ENCODE measurements around the gene TUBB4B.

The TUBB4B gene

DNA sequence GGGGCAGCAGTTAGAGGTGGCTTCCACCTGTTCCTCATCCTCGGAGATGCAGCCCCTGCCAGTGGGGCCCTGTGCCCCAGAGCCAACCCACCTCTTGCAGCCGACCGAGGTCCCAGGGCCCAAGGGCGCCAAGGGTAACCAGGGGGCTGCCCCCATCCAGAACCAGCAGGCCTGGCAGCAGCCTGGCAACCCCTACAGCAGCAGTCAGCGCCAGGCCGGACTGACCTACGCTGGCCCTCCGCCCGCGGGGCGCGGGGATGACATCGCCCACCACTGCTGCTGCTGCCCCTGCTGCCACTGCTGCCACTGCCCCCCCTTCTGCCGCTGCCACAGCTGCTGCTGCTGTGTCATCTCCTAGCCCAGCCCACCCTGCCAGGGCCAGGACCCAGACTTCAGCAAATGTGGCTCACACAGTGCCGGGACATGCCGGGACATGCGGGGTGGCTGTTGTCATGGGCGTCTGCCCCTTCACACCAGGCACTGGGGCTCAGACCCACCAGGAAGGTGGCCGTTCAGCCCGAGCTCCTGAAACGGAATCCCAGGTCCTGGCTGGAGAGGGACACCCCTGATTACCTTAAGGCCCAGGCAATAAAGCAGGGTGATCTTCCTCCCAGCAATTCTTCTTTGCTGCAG lies 15.3 kb upstream of the TUBB4B start:
- no peak for DNase-seq (ENCODE audit: low spot score)

DNA sequence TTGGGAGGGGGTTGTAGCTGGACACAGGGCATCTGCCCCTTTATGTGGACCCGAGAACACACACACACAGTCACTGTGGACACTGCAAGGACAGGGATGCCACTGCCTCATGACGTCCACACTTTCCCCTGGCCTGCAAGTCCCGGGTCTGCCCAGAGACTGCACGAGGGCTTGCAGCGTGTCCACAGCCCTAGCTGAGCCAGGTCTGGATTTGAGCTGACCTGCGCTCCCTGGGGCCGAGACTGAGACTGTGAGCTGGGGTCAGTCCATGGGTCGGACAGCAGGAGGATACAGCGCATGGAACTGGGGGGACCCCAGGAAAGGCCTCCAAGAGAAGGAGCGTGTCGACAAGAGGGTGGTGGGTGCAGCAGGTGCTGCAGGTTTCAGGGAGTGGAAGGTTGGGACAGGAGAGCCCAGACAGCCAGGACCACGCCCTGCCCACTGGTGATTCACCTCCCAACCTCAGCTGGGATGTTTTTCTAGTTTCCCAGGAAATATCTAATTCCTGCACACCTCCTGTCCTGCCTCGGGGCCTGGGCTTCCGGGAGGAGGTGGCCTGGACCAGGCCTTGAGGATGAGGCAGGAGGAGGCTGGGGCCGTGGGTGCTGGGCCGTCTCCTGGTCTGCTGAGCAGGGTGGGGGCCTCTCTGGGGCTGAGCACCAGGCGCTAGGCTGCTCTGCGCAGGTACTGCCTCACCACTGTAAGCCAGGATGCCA lies 14.6 kb upstream of the TUBB4B start:
- no peak for DNase-seq (ENCODE audit: low spot score)

DNA sequence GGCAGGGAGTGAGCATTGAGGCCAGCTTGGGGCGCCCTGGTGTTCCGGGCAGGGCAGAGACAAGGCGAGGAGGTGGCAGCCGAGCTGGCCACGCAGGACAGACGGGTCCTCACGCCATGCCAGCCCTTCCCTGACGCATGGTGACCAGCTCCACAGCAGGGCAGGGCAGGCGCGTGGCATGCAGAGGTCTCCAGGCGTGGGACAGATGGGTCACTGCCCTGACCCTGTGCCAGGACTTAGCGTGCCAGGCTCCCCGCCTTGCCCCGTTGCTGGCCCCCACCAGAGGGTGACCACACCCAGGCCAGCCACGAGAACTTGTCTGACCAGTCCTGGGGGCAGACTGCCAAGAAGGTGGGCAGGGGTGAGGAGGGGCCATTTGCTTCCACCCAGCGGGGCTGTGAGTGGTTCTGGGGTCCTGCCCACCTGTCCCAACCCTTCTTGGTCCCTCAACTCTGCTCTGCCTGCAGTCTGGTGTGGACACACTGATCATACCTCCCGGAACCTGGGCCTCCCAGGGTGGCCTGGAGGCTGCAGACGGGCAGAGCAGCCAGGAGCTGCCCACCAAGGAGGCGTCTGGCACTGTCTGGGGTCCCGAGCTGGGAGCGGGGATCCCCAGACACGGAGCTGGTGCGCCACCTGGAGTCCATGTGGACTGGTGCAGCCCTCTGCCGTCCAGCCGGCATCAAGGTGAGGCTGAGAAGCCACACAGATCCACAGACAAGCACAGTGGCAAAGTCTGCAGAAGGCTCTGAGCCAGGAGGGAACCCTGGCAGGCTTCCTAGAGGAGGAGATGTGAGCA lies 13.8 kb upstream of the TUBB4B start, which contains the start of gene RNF224:
TSS of gene RNF224 (plus strand) at position 449 of the 799 bp plus-strand sequence. CDS start 834 bp downstream, outside the sequence.
- DNase-seq (ENCODE audit: low spot score), result peak; percentile 84

DNA sequence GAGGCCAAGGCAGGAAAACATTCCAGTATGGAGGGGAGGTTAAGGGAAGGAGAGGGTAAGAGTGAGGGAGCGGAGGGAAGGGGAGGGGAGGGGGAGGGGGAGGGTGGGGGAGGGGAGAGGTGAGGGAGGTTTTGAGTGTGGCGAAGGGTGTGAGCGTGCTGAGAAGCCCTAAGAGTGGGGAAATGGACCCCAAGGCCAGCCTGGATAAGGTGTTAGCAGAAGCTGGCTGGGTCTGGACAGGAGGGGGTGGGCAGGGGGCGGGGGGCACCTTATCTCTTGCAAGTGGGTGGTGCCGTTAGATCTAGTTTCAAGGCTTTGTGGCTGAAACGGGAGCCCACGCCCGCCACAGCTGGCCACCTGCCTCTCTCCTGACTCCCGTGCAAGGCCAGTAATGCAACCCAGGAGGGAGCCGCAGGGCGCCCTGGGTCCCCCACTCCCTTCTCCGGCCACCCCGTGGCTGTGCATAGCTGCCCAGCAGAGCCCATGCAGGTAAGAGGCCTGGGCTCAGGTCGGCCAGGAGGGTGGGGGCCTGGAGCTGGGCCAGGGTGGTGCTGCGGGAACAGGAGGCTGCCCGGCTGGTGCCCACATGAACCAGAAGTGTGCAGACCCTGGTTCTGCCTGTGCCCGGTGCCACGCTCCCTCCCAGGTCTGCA lies 13.1 kb upstream of the TUBB4B start:
- no peak for DNase-seq (ENCODE audit: low spot score)

DNA sequence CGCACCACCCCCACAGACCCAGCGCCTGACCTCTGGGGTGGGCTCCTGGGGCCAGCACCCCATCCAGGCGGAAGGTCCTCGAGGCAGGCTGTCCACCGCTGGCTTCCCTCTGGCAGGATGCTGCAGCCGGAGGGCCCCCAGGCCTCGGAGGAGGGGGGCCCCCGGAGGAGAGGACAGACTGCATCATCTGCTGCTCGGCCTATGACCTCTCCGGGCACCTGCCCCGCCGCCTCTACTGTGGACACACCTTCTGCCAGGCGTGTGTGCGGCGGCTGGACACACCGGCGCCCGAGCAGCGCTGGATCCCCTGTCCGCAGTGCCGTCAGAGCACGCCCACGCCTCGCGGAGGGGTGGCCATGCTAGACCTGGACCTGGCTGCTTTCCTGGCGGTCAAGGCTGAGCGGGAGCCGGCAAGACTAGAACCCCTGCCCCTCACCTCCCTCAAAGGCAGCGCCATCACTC lies 12.6 kb upstream of the TUBB4B start:
- no peak for DNase-seq (ENCODE audit: low spot score)

DNA sequence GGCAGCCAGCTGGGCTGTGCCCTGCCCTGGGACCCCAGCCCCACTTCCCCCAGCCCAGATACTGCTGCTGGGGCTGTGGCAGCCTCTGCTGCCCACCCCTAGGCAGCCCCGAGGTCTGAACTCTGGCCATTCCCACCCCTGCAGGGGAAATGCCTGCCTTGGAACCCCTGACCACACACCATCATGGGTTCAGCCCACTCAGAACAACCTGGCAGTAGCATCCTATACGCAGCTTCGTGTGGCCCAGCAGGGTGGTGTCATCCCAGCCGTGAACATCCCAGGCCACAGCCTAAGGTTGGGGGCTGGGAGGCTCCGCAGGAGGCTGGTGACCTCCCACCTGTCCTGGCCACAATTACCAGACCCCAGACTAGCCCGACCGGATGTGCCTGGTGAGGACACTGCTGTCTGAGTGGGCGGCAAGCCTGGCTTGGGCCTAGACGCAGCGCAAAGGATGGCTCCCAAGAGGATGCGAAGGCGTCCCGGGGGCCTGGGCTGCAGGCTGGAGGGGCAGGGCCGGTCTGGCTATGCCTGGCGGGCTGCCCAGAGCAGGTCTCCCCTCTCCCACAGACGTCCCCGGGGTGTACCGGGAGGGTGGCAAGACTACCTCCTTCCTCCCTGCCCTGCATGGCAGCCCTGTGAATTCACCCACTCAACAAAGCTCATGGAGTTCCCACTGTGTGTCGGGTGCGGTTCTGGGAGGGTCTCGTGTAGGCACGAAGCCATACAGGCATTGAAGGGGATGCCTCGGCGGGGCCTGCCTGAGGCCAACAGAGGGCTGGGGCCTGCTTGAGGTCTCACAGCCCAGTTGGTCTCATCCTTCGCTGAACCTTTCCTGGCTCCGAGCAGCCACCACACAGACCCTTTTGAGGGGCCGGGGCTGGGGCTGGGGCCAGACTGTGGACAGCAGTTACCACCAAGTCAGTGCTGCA lies 11.9 kb upstream of the TUBB4B start:
- no peak for DNase-seq (ENCODE audit: low spot score)

DNA sequence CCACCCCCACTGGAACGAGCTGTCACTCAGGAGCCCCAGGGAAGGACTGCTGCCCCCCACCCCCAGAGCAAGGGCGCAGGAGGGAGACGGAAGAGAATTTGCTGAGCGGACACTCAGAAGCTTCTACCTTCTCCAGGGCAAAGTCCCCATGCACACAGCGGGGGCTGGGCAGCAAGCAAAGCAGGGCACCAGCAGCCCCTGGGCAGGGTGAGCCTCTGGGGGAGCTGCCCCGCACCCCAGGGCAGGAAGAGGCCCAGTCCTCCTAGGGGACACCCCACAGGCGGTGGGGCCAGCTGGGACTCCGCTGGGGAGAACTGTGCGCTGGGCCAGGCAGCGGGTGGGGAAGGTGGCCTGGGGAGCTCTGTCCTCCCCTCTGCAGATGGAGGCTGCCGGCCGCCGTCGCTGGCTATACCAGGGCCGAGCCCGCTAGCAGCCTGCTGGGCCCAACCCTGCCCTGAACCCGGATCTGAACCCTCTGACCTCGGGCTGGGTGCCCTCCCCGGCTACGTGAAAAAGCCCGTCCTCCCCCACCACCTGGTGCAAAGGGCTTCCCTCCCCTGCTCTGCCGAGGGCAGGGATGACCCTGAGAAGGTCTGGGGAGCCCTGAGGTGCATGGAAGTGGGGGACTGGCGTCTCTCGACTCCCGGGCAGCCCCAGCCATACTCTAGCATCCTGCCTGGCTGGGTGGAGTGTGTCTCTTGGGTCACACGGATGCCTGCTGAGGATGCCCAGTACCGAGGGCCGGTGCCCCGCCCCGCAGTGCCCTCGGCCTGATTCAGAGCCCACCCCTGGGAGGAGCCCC lies 11.0 kb upstream of the TUBB4B start:
- DNase-seq (ENCODE audit: low spot score), result no peak

DNA sequence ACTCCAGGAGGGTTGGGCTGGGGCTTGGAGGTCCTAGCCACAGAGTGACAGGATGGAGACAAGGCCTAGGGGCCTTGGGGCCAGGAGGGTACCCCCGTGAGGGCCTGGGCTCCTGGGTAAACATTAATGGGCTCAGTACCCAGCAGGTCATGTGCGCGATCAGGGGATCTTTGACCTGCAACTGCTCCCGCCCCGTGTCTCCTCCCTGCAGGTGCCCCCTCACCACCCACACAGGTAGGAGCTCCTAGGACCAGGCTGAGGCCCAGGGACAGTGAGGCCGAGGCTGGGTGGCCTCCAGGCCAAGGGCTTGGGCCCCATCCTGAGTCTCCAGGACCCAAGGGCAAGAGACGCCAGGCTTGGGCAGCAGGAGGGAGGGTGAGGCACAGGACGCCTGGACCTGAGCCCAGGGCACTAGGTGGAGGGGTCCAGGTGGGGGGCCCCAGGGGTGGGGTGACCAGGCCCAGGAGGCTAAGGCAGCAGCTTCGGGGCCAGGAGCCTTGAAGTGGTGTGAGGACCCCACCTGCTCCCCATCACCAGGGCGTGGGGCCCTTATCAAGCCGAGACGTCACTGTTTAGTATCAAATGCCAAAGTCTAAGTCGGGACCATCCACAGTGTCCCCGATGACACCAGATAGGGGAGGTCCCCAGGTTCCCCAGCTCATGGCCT lies 10.2 kb upstream of the TUBB4B start, which contains the start of gene SLC34A3:
TSS of gene SLC34A3 (plus strand) at position 197 of the 667 bp plus-strand sequence. CDS start 802 bp downstream, outside the sequence.
- DNase-seq (ENCODE audit: low spot score), result no peak

DNA sequence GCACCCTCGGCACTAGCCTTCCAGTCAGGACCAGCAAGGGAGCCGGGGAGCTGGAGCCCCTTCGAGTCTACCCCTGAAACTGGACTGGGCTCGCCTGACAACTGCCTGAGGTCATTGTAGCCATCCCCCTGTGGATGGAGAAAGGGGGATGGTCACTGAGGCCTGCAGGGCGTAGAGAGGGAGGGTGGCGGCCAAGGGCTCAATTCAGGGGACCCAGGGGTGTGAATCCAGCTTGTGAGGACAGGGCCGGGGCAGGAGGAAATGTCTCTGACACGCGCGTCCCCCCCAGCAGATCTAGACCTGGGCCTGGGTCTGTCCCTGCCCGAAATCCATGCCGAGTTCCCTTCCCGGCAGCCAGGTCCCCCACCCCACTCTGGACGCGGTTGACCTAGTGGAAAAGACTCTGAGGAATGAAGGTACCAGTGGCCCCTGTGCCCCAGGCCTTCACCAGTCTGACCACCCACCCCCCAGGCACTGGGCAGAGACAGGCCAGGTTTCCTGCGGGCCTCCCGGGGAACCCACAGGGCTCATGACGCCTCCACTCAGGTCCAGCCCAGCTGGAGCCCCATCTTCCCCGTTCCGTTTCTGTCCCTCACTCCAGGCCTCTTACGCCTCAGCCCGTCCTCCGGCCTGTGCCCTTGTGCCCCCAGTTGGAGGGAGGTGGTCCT lies 9.6 kb upstream of the TUBB4B start:
- no peak for DNase-seq (ENCODE audit: low spot score)

DNA sequence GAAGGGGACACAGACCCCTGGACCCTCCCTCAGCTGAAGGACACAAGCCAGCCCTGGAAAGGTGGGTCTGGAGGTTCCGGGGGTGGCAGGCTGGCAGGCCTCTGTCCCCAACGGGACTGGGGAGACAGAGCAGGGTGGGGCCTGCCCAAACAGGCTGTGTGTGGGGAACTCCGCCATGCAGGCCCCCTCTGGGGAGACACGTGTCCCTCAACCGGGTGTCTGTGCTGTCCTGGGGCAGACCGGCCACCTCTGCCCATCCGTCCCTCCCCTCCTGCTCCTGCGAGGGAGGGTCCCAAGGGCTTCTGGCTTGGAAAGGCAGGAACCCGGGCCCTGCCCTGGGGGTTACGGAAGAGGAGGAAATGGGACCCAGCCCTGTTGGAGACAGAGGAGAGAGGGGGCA lies 9.0 kb upstream of the TUBB4B start:
- no peak for DNase-seq (ENCODE audit: low spot score)

DNA sequence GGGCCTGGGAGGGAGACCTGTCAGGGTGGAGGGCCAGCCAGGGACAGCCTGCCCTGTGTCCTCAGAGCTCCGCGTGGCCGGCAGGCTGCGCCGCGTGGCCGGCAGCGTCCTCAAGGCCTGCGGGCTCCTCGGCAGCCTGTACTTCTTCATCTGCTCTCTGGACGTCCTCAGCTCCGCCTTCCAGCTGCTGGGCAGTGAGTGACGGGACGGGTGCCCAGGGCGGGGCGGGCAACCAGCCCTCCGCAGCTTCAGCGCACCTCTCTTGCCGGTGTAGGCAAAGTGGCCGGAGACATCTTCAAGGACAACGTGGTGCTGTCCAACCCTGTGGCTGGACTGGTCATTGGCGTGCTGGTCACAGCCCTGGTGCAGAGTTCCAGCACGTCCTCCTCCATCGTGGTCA lies 8.6 kb upstream of the TUBB4B start:
- DNase-seq (ENCODE audit: low spot score), result no peak

DNA sequence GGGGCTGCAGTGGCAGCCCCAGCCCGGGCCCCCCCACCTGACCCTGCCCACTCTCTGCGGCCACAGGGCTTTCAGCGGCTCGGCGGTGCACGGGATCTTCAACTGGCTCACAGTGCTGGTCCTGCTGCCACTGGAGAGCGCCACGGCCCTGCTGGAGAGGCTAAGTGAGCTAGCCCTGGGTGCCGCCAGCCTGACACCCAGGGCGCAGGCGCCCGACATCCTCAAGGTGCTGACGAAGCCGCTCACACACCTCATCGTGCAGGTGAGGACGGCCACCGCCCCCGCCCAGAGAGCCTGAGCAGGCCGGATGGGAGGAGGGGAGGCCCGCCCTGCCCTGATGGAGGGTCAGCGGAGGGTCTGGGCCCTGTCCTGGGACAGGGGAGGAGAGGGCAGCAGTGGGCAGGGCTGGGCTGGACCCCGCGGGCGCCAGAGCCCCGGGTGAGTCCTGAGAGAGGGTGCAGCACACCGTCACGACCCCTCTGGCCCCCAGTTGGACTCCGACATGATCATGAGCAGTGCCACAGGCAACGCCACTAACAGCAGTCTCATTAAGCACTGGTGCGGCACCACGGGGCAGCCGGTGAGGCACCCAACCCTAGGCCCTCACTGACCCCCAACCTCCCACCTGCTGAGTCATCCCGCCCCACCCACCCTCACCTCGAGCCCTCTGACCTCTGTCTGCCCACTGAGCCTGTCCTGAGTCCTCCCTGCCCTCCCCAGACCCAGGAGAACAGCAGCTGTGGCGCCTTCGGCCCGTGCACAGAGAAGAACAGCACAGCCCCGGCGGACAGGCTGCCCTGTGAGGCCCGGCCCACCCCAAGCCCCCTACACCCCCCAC lies 7.7 kb upstream of the TUBB4B start:
- no peak for DNase-seq (ENCODE audit: low spot score)

DNA sequence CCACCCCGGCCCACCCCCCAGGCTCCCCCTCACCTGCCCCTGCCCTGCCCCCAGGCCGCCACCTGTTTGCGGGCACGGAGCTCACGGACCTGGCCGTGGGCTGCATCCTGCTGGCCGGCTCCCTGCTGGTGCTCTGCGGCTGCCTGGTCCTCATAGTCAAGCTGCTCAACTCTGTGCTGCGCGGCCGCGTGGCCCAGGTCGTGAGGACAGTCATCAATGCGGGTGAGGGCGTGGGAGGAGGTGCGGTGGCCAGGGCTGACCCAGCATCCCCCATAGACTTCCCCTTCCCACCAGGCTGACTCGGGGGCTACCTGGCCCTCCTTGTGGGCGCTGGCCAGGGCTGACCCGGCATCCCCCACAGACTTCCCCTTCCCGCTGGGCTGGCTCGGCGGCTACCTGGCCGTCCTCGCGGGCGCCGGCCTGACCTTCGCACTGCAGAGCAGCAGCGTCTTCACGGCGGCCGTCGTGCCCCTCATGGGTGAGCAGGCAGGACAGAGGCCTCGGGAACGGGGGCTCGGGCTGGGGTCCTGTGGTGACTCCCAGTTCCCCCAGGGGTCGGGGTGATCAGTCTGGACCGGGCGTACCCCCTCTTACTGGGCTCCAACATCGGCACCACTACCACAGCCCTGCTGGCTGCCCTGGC lies 6.9 kb upstream of the TUBB4B start:
- DNase-seq (ENCODE audit: low spot score), result no peak

DNA sequence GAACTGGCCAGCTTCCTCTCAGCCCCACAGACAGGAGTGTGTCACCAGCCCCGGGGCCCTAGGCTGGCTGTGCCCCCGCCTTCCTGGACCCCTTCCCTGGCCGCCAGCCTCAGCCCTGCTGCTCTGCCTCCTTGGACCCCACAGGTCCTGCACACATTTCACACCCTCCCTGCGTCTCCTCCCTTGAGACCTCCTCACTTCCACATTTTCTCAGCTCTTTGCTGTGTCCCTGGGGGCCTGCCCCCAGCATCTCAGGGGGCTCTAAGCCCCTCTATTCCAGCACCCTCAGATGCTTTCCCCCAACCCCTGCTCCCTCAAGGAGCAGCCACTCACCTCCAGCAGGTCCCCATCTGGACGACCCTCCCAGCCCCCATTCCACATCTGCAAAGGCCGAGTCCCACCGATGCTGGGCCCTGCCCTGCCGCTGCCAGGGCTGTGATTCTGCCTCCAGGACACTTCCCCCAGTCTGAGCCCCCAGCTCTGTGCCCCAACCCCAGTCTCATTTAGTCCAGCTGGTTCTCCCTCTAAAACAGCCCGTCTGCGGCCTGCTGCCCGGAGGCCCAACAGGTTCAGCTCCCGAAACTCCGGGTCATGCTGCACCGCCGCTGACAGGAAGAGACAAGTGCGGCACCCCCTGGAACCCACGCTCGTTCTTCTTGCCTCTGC lies 6.2 kb upstream of the TUBB4B start:
- DNase-seq (ENCODE audit: low spot score), result no peak

DNA sequence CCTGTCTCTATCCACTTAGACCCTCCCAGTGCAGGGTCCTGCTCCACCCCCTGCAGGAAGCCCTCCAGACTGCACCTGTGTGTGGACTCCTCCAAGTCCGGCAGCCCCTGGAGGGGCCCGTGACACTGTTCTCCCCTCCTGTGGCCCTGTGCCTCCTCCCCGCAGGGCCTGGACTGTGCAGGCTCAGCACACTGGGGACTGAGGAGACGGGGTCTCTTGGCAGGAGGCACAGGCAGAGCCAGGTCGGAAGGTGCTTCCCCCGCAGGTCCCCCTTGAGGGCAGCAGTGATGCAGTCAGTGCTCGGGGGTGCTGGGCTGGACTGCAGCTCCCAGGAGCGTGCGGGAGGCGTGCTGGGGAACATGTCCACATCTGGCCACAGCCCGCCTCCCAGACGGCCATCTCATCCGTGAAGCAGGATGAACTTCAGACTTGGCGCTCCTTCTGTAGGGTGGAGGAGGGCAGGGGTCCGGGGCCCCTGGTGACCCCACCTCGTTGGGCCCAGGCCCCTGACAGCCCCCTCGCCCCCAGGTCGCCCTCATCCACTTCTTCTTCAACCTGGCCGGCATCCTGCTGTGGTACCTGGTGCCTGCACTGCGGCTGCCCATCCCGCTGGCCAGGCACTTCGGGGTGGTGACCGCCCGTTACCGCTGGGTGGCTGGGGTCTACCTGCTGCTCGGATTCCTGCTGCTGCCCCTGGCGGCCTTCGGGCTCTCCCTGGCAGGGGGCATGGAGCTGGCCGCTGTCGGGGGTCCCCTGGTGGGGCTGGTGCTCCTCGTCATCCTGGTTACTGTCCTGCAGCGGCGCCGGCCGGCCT lies 5.5 kb upstream of the TUBB4B start:
- DNase-seq (ENCODE audit: low spot score), result peak; percentile 61

All from SK-N-DZ (cell line).